PC-9 (cell line): Measurements from ENCODE around the gene PARP8.

Experiments used
- EZH2 ChIP-seq: fragments of 200-600 bp; sonication (generic); IDR thresholded peaks from 2 replicates; pipeline ENCODE4 v1.8.0; 2017; ENCODE audit warnings: antibody characterized with exemption, low read depth
- TF ChIP-seq, protein P1 (sequence below): fragments of 200-600 bp; sonication (generic); conservative IDR thresholded peaks from 2 replicates; pipeline ENCODE4 v1.6.1; 2017; ENCODE audit warnings: mixed run types, antibody characterized with exemption, mild to moderate bottlenecking, moderate library complexity

DNA sequence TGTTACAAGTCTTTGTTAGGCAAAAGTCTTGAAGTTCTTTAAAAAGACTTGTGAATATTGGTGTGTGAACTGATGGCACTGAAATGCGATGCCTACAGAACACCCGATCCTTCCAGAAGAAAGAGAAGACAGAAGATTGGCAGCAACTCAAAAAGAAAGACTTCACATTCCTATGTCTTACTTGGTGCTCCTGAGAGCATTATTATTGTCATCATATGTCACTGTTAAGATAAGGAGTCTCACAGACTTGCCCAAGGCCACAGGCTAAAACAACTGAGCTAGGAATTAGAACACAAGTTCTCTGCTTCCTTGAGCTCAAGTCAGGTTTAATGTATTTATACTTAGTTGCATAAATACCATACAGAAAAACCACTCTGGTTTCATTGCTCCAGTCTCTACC lies 198.0 kb downstream of the PARP8 start:
- TF ChIP-seq, protein P1, sequence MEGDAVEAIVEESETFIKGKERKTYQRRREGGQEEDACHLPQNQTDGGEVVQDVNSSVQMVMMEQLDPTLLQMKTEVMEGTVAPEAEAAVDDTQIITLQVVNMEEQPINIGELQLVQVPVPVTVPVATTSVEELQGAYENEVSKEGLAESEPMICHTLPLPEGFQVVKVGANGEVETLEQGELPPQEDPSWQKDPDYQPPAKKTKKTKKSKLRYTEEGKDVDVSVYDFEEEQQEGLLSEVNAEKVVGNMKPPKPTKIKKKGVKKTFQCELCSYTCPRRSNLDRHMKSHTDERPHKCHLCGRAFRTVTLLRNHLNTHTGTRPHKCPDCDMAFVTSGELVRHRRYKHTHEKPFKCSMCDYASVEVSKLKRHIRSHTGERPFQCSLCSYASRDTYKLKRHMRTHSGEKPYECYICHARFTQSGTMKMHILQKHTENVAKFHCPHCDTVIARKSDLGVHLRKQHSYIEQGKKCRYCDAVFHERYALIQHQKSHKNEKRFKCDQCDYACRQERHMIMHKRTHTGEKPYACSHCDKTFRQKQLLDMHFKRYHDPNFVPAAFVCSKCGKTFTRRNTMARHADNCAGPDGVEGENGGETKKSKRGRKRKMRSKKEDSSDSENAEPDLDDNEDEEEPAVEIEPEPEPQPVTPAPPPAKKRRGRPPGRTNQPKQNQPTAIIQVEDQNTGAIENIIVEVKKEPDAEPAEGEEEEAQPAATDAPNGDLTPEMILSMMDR, result no peak
- TF ChIP-seq EZH2, result no peak
